GM21423 (cell line): ENCODE results near the gene UFD1.

Experiments used
- ATAC-seq: cut with Tn5 transposase; IDR thresholded peaks from one replicate; pipeline ENCODE4 v1.9.1; 2021; ENCODE audit warnings: mild to moderate bottlenecking, moderate library complexity; ENCODE audit not compliant: unreplicated experiment

Gene UFD1

GRCh38 chr22:19472233-19472632, 6.8 kb downstream of the UFD1 start:
- no peak for ATAC-seq

- no peak for ATAC-seq
Measured at GRCh38 chr22:19471572-19471971, 7.4 kb downstream of the UFD1 start.

- ATAC-seq, result no peak
Measured at GRCh38 chr22:19470010-19470409, 9.0 kb downstream of the UFD1 start.

GRCh38 chr22:19469421-19469820, 9.6 kb downstream of the UFD1 start:
- ATAC-seq, result no peak

GRCh38 chr22:19467912-19468311, 11.1 kb downstream of the UFD1 start:
- ATAC-seq, result no peak

GRCh38 chr22:19466848-19467752, 11.9 kb downstream of the UFD1 start:
- no peak for ATAC-seq

- no peak for ATAC-seq
Measured at GRCh38 chr22:19466126-19466716, 12.8 kb downstream of the UFD1 start.

GRCh38 chr22:19464975-19465374, 14.0 kb downstream of the UFD1 start:
- no peak for ATAC-seq

- ATAC-seq, result no peak
Measured at GRCh38 chr22:19464546-19464945, 14.4 kb downstream of the UFD1 start.

GRCh38 chr22:19463491-19464469, 15.2 kb downstream of the UFD1 start:
- no peak for ATAC-seq

- ATAC-seq, result no peak
Measured at GRCh38 chr22:19463008-19463407, 16.0 kb downstream of the UFD1 start.

GRCh38 chr22:19461506-19461905, 17.5 kb downstream of the UFD1 start:
- no peak for ATAC-seq

GRCh38 chr22:19460036-19460435, 19.0 kb downstream of the UFD1 start:
- no peak for ATAC-seq

- no peak for ATAC-seq
Measured at GRCh38 chr22:19457828-19458428, 21.1 kb downstream of the UFD1 start.

- ATAC-seq, result no peak
Measured at GRCh38 chr22:19456541-19456940, 22.5 kb downstream of the UFD1 start.

GRCh38 chr22:19455585-19456370, 23.2 kb downstream of the UFD1 start:
- ATAC-seq, result no peak

GRCh38 chr22:19455033-19455432, 24.0 kb downstream of the UFD1 start:
- ATAC-seq, result no peak

- ATAC-seq, result no peak
Measured at GRCh38 chr22:19454156-19454555, 24.8 kb downstream of the UFD1 start.

GRCh38 chr22:19453718-19454117, 25.3 kb downstream of the UFD1 start:
- no peak for ATAC-seq

GRCh38 chr22:19451570-19451969, 27.4 kb downstream of the UFD1 start:
- no peak for ATAC-seq
